GM12878 (cell line): ENCODE results near the gene PEX5. TPM values are rescaled to one million over a fixed set of nuclear protein-coding genes. Genes with fewer than 3 reads are reported as not detected.

ENCODE experiments used
- ATAC-seq: fragments of 200-7000 bp; cut with Tn5 transposase; 3 replicates; pipeline ENCODE4 v1.9.1; 2020; ENCODE audit warnings: mild to moderate bottlenecking, moderate library complexity
- BruUV-seq: library from RNA; stranded (reverse); fragments of 400-500 nt; replicated peaks from 2 replicates; lab custom pipeline; 2021; lab: Mats Ljungman, UMichigan
- CTCF ChIA-PET: fragments of 300-600 bp; sonication (Branson Sonifier 250); formaldehyde crosslinking; extraction: SDS; loops from one replicate; lab custom pipeline; 2021; ENCODE audit warnings: inconsistent platforms; lab: Yijun Ruan, JAX
- POLR2A ChIA-PET: fragments of 350-600 bp; formaldehyde crosslinking; extraction: SDS; loops from one replicate; lab custom pipeline; 2021; ENCODE audit warnings: inconsistent platforms; lab: Charles Lee
- RAD21 ChIA-PET: fragments of 300-600 bp; sonication (Branson Sonifier 250); formaldehyde crosslinking; loops from one replicate; lab custom pipeline; 2023; ENCODE audit warnings: antibody characterized with exemption; ENCODE audit not compliant: unreplicated experiment; lab: Charles Lee
- SMC1A ChIA-PET: fragments of 300-600 bp; sonication (Branson Sonifier 250); formaldehyde crosslinking; loops from one replicate; lab custom pipeline; 2023; ENCODE audit not compliant: unreplicated experiment, uncharacterized antibody; lab: Charles Lee
- DNase-seq: peaks from one replicate; pipeline ENCODE4 v3.0.0-alpha.2; 2011; ENCODE audit warnings: low read depth, low spot score
- FAIRE-seq: peaks from 3 replicates; lab custom pipeline; 2011; peaks lifted over from hg19 to GRCh38; lab: Jason Lieb, UNC
- H2AFZ ChIP-seq: 2 replicates; pipeline ENCODE4 v1.6.0; 2011; ENCODE audit warnings: low read depth, low read length, control low read depth; ENCODE audit not compliant: control insufficient read depth
- H3K27ac ChIP-seq: 2 replicates; pipeline ENCODE4 v1.5.1; 2011; ENCODE audit warnings: control low read depth; ENCODE audit not compliant: control insufficient read depth, insufficient read depth
- H3K27me3 ChIP-seq, 2 experiments: replicated peaks in 1 of 2; 2 replicates each; pipeline versions ENCODE4 v1.6.0 to v1.6.1; 2011; ENCODE audit warnings: low read length in 1 of 2; ENCODE audit not compliant: control insufficient read depth in 2 of 2, insufficient read depth in 2 of 2
- H3K36me3 ChIP-seq, 2 experiments: 2 replicates each; pipeline ENCODE4 v1.5.1; 2011; ENCODE audit warnings: low read length in 1 of 2; ENCODE audit not compliant: control insufficient read depth in 2 of 2, insufficient read depth in 2 of 2
- H3K4me1 ChIP-seq: 2 replicates; pipeline ENCODE4 v1.6.1; 2011; ENCODE audit warnings: mild to moderate bottlenecking, low read length, moderate library complexity, mixed read lengths; ENCODE audit not compliant: control insufficient read depth, insufficient read depth
- H3K4me2 ChIP-seq: 2 replicates; pipeline ENCODE4 v1.6.0; 2011; ENCODE audit warnings: control low read depth; ENCODE audit not compliant: control insufficient read depth, insufficient read depth
- H3K4me3 ChIP-seq: fragments of 200-600 bp; sonication (generic); 2 replicates; pipeline ENCODE4 v1.5.1; 2016
- H3K79me2 ChIP-seq: 2 replicates; pipeline ENCODE4 v1.6.0; 2011; ENCODE audit warnings: low read length; ENCODE audit not compliant: control insufficient read depth, insufficient read depth
- H3K9ac ChIP-seq: 2 replicates; pipeline ENCODE4 v1.8.0; 2011; ENCODE audit warnings: low read length, control low read depth, mixed read lengths; ENCODE audit not compliant: control insufficient read depth, insufficient read depth
- H3K9me3 ChIP-seq: replicated peaks from 3 replicates; pipeline ENCODE4 v1.5.1; 2011; ENCODE audit warnings: mild to moderate bottlenecking, low read length; ENCODE audit not compliant: control insufficient read depth, insufficient read depth
- H4K20me1 ChIP-seq: 2 replicates; pipeline ENCODE4 v1.6.0; 2011; ENCODE audit not compliant: control insufficient read depth, insufficient read depth
- CBX5 ChIP-seq: sonication (generic); IDR thresholded peaks from 2 replicates; pipeline ENCODE4 v1.6.1; 2016; ENCODE audit warnings: low read depth, moderate library complexity, mild to moderate bottlenecking, inconsistent platforms
- CEBPB ChIP-seq, 2 experiments: fragments of 150-350 bp in 1 of 2; IDR thresholded peaks; 2 replicates each; pipeline ENCODE4 v1.6.1; 2012 to 2014; ENCODE audit warnings: low read depth in 2 of 2, low read length in 2 of 2, borderline replicate concordance in 1 of 2, inconsistent platforms in 1 of 2
- ESRRA ChIP-seq: IDR thresholded peaks from 2 replicates; pipeline ENCODE4 v1.6.1; 2012; ENCODE audit warnings: mild to moderate bottlenecking, low read length, improper control_type of control experiment
- IKZF1 ChIP-seq: fragments of 450-650 bp; conservative IDR thresholded peaks from 2 replicates; pipeline ENCODE4 v1.6.1; 2017; ENCODE audit warnings: antibody characterized with exemption, mild to moderate bottlenecking
- JUNB ChIP-seq: IDR thresholded peaks from 2 replicates; pipeline ENCODE4 v1.6.1; 2016; ENCODE audit warnings: antibody characterized with exemption, mild to moderate bottlenecking
- NBN ChIP-seq: fragments of 450-650 bp; IDR thresholded peaks from 2 replicates; pipeline ENCODE4 v1.6.1; 2016
- SKIL ChIP-seq: fragments of 450-650 bp; IDR thresholded peaks from 2 replicates; pipeline ENCODE4 v1.6.1; 2017; ENCODE audit warnings: mild to moderate bottlenecking, low read depth, inconsistent platforms; ENCODE audit not compliant: poor library complexity, severe bottlenecking
- SPI1 ChIP-seq: IDR thresholded peaks from 2 replicates; pipeline ENCODE4 v1.6.1; 2011; ENCODE audit warnings: low read depth, mild to moderate bottlenecking, low read length, moderate library complexity, borderline replicate concordance; ENCODE audit not compliant: insufficient read depth
- SRF ChIP-seq, 2 experiments: IDR thresholded peaks; 2 replicates each; pipeline ENCODE4 v1.6.1; 2011; ENCODE audit warnings: low read depth in 2 of 2, low read length in 2 of 2, mild to moderate bottlenecking in 1 of 2, moderate library complexity in 1 of 2
- USF1 ChIP-seq: IDR thresholded peaks from 2 replicates; pipeline ENCODE4 v1.6.1; 2011; ENCODE audit warnings: borderline replicate concordance, low read depth, mild to moderate bottlenecking, moderate library complexity, mixed read lengths, low read length; ENCODE audit not compliant: insufficient read depth; ENCODE audit errors: extremely low read length
- WGBS: methylation state at CpG from one replicate; pipeline ENCODE4 v1.1.6; 2016; ENCODE audit warnings: low lambda C conversion rate; ENCODE audit not compliant: insufficient replicate concordance, insufficient coverage; ENCODE audit errors: missing lambda C conversion rate; 5-methylcytosine and 5-hydroxymethylcytosine counted together
- in situ Hi-C: fragments of 300-500 bp; cut with MboI; formaldehyde crosslinking; loops from 9 replicates; pipeline ENCODE4 v1.14.3; 2018; ENCODE audit warnings: mixed read lengths
- intact Hi-C: fragments of 100-400 bp; cut with micrococcal nuclease; formaldehyde crosslinking; loops from one replicate; pipeline ENCODE4 v1.14.2; 2022; ENCODE audit not compliant: unreplicated experiment
- polyA plus RNA-seq, 11 experiments: library from polyadenylated mRNA; depleted of rRNA in 4 of 11; unstranded in 6 of 11; stranded (reverse) in 5 of 11; fragments of >200 nt; fragmentation: Nextera tagmentation in 4 of 11; fragmentation: Illumina TruSeq in 1 of 11; extraction: Ambion mirVana in 4 of 11; extraction: Trizol in 1 of 11; gene quantifications; 1 replicate in 1 of 11; 2 replicates in 10 of 11; pipeline versions ENCODE4 v1.2.1 to v1.2.3, GENCODE V29; 2011 to 2016; ENCODE audit warnings: inconsistent platforms in 2 of 11, missing spikeins in 2 of 11, low read depth in 1 of 11
- total RNA-seq, 4 experiments: library from RNA; depleted of rRNA in 3 of 4; stranded (reverse); fragments of >200 nt in 3 of 4; fragmentation: Illumina TruSeq in 1 of 4; extraction: Trizol in 1 of 4; gene quantifications; 2 replicates each; pipeline versions ENCODE4 v1.2.1 to v1.2.3, GENCODE V29; 2013 to 2021

Gene PEX5
- total and polyA plus RNA-seq, 10 of the 15 experiments (the other 5 are each of a cell fraction or from before 2014, with no cell fraction given): 1.3 to 31.9 (median 13.1) TPM

DNA sequence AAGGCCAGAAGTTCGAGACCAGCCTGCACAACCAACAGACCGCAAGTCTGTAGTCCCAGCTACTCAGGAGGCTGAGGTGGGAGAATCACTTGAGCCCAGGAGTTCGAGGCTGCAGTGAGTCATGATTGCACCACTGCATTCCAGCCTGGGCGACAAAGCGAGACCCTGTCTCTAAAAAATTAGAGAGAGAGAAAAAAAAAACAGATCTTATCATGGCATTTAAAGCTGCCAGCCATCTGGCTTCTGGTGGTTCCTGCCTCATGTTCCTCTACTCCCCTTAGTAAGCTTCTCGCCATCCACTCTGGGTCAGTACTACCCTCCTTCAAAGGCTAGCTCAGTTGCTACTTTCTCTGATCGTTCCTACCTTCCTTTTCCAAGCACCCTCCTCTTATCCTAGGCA lies 43.3 kb upstream of the PEX5 start (continued):
- TF ChIP-seq SRF (IDR thresholded peaks at IDR 0.05; ENCODE audit: low read depth in 2 of 2, low read length in 2 of 2): no peak
- no peak for TF ChIP-seq CEBPB (IDR thresholded peaks at IDR 0.05; ENCODE audit: borderline replicate concordance in 1 of 2, low read depth in 2 of 2, low read length in 2 of 2)
- no peak for TF ChIP-seq SKIL
- no peak for TF ChIP-seq SPI1
- TF ChIP-seq IKZF1: no peak

DNA sequence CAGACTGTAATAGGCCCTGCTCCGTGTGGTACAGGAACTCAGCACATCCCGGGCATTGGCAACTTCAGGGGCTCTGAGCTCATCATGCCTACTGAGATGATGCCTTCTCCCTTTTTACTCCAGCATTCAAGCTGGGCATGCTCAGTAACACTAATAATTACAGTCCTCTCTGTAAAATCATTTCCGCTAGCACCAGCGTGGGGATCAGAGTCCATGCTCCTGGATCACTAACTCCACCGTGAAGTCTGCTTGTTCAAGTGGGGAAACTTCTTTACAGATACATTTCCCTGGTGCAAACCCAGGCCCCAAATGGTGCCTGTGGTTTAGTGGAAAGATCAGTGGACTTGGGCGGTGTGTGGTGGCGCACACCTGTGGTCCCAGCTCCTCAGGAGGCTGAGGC lies 42.6 kb upstream of the PEX5 start:
- ChIA-PET SMC1A (no interaction called here), RAD21 (no interaction called here)
- WGBS: 93% methylated on average over 7 of the region's 7 CpGs
- H3K79me2 ChIP-seq: no peaks in the 10 kb centered on the region
- H3K4me2 ChIP-seq: no peak overlapping the region
- H3K4me3 ChIP-seq: no peak overlapping the region
- FAIRE-seq: no peak
- H2AFZ ChIP-seq: no peak overlapping the region
- no peaks in the 10 kb centered on the region for H3K9me3 ChIP-seq
- ATAC-seq: no peak
- no peaks in the 10 kb centered on the region; the same call in 1 of the 2 replicates for H4K20me1 ChIP-seq
- H3K27me3 ChIP-seq: no peaks in the 10 kb centered on the region
- no peak overlapping the region for H3K27ac ChIP-seq
- no peak for TF ChIP-seq NBN
- no peak for TF ChIP-seq CBX5
- no peak for TF ChIP-seq CEBPB (IDR thresholded peaks at IDR 0.05; ENCODE audit: borderline replicate concordance in 1 of 2, low read depth in 2 of 2, low read length in 2 of 2)
- TF ChIP-seq ESRRA: no peak
- TF ChIP-seq JUNB: no peak
- no peak for TF ChIP-seq USF1
- TF ChIP-seq, all 136 proteins: peak for 0
- in situ Hi-C loops (no loop called here), intact Hi-C loops (no loop called here)
- no peak for DNase-seq
- CTCF ChIA-PET: interaction anchor here (1.0 to 6.1 kb wide), 5 partner anchors 13 to 53 kb away, joined by 3 to 44 read pairs (median 7); partner anchors contain the start of gene C1RL
- H3K36me3 ChIP-seq: peaks cover 11 to 22% of the 10 kb centered on the region in 2 experiments
- POLR2A ChIA-PET: no interaction called here
- no peak overlapping the region for H3K9ac ChIP-seq
- BruUV-seq: no TSS peak
- no peaks in the 10 kb centered on the region for H3K4me1 ChIP-seq
